ENCODE data around the gene STK11IP. TPM values are rescaled to one million over a fixed set of nuclear protein-coding genes. Genes with fewer than 3 reads are reported as not detected.

The STK11IP gene
- total and polyA plus RNA-seq, 10 of the 15 experiments (the other 5 are each of a cell fraction or from before 2014, with no cell fraction given) = 0.42 to 24.0 (median 11.4) TPM

- TF ChIP-seq ZNF592 (IDR thresholded peaks at IDR 0.05) = no peak
- peak; percentile 92; the same call in 2 of the 3 replicates for TF ChIP-seq POU2F2 (IDR thresholded peaks at IDR 0.05; ENCODE audit: borderline replicate concordance, low read depth, low read length)
- TF ChIP-seq REST (IDR thresholded peaks at IDR 0.05; ENCODE audit: low read depth, low read length) = no peak
- TF ChIP-seq E2F4 (IDR thresholded peaks at IDR 0.05; ENCODE audit: low read depth, low read length) = no peak
- TF ChIP-seq WRNIP1 (IDR thresholded peaks at IDR 0.05; ENCODE audit: borderline replicate concordance, low read depth, low read length) = no peak
- TF ChIP-seq ZNF207 (IDR thresholded peaks at IDR 0.05; ENCODE audit: borderline replicate concordance) = 0 out of 2 replicates have a peak, but pooled peaks have one; percentile 29
- no peak; the same call in 1 of the 2 replicates for TF ChIP-seq NR2F1 (conservative IDR thresholded peaks at IDR 0.05)
- TF ChIP-seq BMI1 (IDR thresholded peaks at IDR 0.05; ENCODE audit: borderline replicate concordance) = peak; percentile 99
These were observed at the start of gene STK11IP (continued) for GRCh38 chr2:219597552-219598307.
